ENCODE measurements around the gene LRRN1.

- no peak for TF ChIP-seq EZH2 (IDR thresholded peaks at IDR 0.05; ENCODE audit: low read length, unreplicated experiment)
- no peak for TF ChIP-seq CTCF (conservative IDR thresholded peaks at IDR 0.05; ENCODE audit: low read depth, low read length)
Observed at GRCh38 chr3:3816034-3816433, 16.8 kb downstream of the LRRN1 start.
